T1000 (cell line): ENCODE measurements around the gene FAM53B.

Source experiments
- DNase-seq: peaks from one replicate; lab custom pipeline; 2025; ENCODE audit warnings: mixed read lengths; lab: John Stamatoyannopoulos, UW

FAM53B gene

DNA sequence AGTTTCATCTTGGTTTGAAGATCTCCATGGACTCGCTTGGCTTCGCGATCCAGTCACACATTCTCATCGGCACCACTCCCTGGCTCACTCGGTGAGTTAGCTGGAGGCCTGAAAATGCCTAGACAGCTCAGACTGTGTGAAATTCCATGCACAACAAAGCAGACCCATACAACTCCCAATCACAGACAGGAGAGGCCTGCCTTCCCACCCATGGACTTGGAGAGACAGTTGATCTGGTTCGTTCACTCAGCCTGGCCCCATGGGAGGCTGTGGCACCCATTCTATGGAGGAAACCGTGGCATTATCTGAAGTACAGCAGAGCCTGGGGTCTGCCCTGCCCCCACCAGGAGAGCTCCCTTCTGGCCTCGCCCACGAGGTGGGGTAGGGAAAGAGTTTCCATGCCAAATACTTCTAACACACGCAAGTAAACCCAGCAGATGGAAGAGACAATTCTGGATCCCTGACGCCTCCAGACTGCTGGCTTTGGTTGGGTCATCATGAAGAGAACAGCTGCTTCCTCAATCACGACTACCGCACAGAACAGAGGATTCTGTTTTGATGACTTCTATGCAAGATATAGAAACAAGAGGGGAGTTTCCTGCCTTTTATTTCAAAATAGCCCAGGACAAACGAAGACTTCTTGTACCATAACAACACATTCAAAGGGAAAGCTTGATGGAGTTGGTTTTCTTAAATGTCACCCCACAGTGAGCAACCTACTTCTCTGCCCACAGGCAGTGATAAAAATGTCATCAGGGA, 15.9 kb downstream of the FAM53B start:
- DNase-seq: no peak

DNA sequence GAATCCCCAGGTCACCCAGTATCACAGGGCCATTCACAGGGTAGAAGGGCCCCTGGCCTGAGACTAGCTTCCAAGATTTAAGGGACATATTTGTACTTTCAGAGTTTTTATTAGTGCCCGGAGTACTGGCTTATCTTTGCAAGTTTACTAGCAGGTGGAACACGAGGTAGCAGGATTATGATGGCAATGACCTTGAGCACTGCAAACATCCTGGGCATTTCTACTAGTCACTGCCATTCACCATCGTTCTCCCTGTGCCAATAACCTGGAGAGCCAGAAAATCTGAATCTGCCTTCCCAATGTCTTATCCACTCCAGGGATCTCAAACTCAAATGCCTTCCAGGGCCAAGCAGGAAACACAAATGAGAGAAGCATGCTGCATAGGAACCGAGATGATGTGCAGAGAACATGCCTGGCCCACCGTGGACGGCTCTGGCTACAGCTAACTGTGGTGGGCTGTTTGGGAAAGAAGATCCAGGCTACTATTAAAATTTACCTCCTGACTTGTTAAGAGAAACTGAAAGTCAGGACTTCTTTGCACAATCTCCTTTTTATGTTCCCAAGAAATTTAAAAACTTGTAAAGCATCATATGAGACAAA, 16.7 kb downstream of the FAM53B start:
- no peak for DNase-seq

DNA sequence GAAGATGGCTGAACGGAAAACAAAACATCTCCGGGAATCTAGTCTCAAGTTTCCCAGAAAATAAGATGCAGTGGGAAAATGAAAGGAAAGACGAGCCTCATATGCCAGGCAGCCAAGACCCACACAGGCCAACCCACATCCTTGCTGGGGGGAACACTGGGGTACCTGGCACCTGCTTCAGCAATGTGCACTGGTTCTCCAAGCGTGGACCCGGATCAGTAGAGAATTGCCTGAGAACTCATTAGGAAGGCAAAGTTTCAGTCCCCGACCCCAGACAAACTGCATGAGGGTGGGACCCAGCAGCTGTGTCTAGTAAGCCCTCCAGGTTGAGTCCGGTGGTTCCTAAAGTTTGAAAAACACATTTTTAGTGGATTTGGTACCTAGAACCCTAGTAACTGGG, 18.4 kb downstream of the FAM53B start:
- no peak for DNase-seq

DNA sequence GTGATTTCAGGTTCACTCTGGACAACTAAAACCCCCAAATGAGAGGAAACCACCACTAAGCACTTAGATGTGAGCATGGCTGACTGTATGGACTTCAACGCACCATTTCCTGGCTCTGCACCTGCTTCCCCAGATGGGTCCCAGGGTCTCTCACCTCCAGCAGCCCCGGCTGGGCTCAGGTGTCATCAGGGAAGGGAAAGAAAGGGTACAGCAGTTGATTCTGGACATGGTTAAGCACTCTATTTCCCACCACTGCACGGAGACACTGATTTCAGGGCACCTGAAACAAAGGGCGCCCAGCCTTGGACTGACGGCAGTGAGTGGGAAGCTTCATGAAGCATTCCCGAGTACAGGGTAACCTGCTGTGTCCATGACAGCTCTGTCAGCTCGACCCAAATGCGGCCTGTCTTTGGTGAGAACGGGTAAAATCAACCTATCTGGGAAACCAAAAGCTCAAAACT, 19.0 kb downstream of the FAM53B start:
- DNase-seq: no peak

DNA sequence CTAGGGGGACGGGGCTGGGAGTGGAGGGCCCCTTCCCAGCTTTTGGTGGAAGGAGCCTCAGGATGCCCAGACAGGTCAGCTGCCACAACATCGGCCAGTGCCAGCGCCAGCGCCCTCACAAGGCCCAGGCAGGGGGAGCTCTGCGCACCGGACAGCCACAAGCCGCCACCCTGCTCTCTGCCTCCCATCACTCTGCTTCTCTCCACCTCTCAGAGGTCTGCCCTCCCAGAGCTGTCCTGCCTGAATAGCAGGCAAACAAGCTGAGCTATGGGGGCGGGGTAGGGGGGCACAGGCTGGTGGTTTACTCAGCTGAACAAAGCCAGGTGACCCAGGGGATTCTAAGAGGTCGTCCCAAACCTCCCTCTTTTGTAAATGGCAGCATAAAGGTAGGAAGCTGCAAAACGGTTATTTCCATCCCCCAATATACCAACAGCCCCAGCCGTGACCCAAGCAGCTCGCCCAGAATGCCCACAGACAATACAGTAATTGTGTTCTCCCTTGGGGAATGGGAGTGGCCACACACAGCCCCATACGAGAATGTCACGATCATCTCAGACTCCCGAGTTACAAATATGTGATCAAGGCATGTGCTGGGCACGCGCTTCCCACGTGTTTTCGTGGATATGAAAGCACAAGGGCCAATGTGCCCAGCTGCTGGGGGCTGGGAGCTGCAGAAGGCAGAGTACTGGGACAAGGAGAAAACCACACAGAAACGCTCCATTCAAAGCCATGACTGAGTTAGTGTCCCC, 19.7 kb downstream of the FAM53B start:
- DNase-seq: no peak

DNA sequence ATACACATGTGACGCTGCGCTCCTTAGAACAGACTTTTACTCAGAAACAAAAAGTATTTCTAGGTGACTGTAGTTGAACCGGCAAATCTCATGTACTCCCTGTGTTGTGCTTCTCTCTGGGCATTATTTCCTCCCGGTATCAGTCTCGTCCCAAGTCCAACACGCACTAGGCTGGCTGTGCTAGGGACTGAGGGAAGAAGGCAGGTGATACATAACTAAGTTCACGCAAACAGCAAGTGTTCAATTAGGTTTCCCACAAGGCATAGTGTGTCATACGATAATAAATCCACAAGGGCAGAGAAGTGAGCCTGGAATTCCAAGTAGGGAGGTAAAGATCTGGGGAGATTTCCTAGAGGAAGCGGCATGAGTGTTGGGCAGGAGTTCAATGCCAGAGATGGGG, 20.4 kb downstream of the FAM53B start:
- no peak for DNase-seq

DNA sequence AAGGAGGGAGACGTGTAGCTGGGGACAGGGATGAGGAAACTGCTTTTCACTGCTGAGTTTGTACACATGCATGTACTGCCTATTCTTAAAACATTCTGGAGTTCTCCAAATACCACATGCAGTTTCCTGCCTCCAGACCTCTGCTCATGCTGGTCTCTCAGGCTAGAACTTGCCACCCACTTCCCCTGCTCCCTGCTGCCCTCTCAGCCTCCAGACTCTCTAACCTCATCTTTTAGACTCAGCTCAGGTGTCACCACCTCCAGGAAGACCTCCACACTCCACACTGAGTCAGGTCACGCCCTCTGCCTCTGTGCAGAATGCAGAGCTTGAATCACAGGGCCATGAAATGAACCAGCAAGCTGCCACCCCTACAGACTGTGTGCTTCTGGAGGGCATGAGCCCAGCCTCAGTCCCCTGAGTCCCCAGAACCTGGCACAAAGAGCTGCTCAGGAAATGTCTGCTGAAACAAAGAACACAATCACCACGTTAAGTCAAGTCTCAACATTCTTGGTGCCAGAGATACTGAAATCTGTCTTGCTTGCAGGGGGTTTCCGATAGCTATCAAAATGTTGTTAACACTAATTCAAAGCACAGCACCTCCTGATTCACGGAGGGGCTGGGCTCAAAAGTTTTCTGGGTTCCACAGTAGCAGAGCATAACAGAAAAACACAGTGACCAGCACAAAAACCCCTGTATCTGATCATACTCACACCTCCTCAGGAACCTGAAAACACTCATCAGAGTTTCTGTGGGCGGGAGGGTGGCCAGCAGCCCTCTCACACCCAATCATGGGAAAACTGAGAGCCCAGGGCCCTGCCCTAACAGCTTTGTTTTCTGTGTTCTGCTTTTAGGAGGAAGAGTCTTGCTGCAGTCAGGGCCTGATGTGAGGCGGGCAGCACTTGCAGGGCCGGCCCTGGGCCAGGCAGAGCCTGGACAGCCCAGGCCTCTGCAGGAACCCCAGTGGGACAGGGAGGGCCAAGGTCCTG, 21.1 kb downstream of the FAM53B start:
- DNase-seq: no peak

DNA sequence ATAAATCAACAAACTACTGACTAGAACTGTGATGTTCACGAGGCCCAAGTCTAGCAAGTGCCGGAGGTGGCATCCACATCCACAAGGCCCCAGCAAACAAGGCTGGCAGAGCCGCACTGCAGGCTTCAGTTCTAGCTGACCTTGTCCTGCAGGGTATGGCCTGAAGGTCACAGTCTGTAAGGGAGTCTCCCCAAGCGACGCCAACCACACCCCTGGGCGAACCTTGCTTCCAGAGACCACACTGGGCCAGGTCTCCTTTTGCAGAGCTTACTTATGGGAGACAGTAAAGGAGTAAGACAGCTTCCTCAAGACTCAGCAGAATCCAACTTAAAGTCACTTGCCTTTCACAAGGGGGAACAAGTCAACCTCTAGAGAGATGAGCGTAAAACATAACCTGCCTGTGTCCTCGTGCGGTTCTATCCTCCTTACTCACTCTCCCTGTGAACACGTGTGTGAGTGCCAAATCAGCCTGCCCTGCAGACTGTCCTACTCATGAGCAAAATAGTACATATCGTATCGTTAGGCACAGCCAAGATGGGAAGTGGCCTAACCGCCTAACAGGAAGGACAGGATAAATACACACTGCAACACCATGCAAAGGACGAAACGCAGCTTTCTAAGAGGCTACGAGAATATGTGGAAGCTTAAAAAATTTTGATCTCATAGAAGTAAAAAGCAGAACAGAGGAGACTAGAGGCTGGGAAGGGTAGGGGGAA, 22.7 kb downstream of the FAM53B start:
- DNase-seq: no peak

DNA sequence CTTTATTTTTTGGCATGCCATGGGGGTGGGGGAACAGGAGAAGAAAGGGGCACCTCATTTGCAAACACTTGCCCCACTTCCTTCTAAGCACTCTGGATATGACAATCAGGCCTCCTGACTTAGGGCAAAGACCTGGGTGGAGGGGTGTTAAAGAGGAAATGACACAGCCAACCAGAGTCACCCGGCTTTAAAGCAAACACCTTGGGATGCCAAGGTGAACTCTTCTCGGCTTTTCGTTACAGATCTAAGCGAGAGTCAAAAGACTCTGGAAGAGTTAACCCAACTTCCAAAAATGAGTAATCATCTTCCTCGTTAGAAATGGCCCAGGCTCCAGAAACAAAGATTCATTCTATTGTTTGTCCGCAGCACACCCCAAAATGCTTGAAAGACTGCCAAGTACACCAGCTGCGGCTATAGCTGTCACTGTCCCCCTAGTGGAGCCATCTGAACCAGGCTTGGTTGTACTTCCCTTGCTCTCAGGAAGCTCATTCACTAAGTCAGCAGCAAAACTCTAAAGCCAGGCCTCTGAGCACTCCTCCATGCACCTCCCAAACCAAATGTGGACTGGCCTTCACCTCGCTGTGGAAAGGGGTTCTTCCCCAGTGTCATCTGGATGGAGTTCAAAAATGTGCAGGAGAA, 24.8 kb downstream of the FAM53B start:
- no peak for DNase-seq

DNA sequence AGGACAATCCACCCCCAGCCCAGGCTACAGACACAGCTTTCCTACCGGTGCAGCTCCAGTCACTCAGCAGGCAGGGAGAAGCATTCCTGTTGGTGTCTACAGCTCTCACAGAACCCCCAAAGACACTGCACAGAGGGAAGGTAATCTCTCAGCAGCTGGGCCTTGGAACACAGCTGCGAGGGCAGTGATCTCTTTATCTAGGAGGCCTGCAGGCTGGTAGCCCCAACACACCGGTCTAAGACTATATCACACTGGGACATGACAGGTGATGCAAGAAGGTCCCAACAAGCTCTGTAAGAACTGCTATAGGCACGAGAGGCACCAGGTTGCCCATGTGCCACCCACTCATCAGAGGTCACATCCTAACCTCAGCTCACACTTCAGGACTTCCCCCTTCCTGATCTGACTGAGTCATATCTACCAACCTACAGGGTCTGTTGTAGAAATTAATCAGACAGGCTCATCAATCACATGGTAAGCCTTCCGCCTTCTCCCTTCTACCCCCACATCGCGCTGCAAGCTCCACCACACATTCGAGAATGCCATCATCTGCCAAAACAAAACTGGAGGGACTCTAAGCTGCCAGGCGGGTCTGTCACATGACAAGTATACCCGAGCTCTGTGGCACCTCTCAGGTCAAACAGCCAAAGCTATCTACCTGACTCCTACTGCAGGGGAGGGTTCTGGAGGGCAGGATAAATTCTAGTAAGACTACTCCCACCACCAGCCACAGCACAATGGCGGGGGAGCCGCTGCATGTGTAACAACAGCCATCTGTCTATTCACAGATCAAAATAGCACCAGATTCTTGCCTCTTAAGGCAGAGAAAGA, 26.1 kb downstream of the FAM53B start:
- DNase-seq: no peak

DNA sequence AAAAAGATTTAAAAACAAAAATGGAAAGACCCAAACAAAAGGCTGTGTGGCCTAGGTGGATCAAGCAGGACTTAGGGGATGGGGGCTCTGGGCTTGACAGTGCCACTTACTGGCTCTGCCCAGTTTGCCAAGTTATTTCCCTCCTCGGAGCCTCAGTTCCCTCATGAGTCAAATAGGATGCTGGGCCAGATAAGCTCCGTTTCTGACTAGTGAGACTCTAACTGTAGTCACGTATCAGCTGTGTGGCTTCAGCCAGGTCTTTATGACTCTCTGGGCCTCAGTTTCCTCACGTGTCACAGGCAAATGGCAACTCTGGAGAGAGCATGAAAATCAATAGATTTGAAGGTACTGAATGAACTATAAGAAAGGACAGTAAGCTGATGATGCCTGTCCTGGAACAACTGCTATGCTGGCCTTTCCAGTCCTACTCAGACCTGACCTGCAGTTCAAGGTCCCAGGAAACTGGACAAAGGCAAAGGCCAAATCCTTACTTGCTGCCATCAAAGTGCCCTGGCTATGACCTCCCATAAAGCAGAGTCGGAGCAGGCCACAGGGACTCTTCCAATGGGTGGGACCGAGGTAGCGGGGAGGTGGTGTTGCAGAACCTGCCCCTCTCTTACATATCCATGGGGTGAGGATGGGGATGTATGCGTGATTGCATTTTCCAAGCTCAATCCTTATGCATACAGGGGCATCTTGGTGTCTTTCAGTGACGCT, 27.0 kb downstream of the FAM53B start:
- no peak for DNase-seq

DNA sequence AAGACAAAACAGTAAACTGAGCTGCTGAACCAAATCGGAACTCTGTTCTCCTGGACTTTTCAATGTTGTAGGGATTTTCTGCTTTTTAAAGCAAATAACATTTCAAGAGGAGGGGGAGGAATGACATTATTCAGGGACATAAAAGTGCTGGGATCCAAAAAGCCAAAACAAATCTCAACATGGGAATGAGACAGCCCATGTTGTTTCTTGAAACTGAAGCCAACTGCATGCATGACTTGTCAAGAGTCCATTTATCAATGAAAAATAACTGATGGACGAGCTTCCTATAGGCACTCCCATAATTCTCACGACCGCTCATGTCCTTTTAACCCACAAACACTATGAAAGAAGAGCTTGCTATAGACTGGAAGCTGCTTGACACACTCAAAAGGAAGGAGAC, 27.8 kb downstream of the FAM53B start:
- no peak for DNase-seq

DNA sequence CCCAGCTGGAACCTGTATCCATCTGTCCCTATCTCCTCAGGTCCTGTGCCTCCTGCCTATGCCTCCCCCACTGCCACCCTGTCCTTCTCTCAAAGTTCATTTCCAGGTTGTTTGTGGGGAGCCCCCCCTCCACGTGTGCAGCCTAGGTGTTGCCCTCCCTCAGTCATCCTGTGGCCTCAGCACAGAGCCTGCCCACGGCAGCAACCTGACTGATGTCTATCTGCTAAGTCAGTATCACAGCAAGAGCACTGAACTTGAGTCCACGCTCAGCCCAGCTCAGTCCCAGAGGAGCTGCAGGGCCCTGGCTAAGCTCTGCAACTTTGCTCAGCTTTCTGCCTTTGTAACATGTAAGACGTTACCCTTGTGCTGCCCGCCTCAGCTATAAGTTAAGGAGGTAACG, 28.7 kb downstream of the FAM53B start:
- no peak for DNase-seq

DNA sequence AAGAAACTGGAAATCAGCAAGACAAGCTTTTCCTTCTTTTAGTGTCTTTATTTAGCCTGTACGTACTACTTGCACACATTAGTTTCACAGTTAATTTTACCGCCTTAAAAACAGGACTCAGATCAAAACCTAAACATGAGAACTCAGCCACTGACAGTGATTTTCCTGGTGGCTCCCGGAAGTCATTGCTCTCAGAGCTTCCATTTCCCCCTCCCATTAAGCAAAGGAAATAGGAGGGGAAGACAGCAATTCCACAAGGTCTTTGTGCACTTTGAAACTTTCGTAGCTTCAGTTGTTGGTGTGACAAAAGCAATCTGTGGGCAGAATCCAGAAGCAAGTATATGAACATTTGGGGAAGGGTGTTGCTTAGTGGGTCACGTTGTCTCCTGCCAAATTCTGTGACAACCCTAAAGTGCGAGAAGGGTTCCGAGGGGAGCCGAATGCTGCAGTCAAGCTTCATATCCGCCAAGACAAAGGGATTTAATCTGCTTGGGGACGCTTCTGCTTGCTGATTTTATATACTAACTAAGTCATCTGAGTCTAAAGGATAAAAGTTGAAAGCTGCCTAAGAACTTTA, 30.4 kb downstream of the FAM53B start:
- no peak for DNase-seq

DNA sequence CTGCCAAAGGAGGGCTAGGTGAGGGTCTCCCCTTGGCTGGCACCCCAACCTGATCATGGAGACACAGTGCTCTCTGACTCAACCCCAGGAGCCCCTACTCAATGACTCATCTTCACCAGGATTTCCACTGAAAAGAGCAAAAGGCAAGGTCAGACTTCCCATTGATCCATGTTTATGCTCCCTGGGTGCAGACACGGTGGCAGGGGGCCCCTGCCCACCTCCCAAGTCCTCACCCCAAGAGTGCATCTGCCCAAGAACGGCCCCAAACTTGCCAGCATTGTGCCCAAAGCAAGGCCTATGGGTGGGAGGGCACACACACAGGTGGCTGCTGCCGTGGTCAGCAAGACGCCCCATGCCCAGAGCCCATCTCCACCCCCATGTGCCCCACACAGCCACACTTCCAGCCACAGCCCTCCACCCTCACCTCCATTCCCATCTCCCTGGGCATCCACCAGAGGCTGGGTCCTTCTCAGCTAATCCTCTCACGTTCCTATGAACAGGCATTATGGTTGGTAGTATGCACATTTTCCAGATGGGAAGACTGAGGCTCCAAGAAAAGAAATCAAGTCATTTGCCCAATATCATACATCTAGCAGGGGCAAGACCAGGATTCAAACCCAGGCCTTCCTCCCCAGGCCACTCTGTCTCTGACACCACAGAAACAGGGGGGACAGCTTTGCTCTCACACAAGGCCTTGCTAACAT, 31.3 kb downstream of the FAM53B start:
- no peak for DNase-seq

DNA sequence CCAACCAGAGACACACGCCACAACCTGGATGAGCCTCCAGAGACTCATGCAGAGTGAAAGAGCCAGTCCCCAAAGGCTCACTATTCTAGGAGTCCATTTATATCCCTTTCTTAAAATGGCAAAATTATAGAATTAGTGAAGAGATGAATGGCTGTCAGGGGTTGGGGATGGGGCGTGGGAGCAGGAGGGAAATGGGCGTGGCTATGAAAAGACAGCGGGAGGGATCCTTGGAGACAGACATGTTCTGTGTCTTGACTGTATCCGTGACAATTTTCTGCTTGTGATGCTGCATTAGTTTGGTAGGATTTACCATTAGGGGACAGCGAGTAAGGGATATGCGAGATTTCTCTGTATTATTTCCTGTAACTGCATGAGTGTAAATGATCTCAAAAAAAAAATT, 33.0 kb downstream of the FAM53B start:
- no peak for DNase-seq

DNA sequence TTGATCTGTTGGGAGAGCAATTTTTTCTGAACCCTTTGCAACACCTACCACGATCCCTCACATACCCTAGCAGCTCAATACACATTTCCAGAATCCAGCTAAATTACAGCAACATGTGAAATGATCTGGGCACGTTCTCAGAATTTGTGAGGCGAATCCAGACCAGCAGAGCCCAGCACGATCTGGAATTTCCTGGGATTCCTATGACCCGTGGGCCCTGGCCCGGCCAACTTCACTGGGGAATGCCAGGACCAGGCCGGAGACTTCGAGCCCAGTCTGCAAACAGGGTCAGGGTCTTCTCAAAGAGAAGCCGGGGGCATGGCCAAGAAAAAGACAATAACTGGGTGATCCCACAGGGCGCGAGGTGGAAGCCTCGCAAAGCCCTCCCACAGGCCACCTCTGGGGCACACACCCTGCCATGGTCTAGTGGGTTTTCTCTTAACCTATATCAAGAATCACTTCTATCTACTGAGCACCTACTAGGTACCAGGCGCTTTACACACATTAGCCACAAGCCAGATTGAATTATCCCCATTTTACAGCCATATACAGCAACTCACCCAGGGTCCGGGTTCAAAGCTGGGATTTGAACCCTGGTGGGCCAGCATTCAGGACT, 33.8 kb downstream of the FAM53B start:
- DNase-seq: no peak

DNA sequence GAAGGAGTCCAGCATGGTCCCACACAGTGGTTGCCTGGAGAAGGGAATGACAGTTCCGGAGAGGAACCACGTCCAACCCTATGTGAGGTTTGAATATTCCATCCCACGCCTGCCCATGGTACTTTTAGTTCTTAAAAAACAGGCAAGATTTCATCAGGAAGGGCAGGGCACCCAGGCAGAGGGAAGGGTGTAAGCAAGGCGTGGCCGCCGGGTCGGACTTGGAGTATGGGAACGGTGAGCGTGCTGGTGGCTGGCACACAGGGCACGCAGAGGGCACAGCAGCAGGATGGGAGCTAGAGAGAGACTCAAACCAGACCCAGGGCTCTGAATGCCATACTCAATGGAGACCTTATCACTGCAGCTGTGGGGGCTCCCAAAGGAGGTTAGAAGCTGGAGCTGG, 34.3 kb downstream of the FAM53B start:
- DNase-seq: no peak
